HL-60 (cell line): ENCODE measurements around the gene SGSM1.

Source experiments
- GABPA ChIP-seq: IDR thresholded peaks from 2 replicates; pipeline ENCODE4 v1.6.1; 2012; ENCODE audit warnings: low read depth
- POLR2AphosphoS5 ChIP-seq: IDR thresholded peaks from 2 replicates; pipeline ENCODE4 v1.6.1; 2012; ENCODE audit warnings: low read depth
- SPI1 ChIP-seq: IDR thresholded peaks from 2 replicates; pipeline ENCODE4 v1.6.1; 2012; ENCODE audit warnings: low read depth, mild to moderate bottlenecking, borderline replicate concordance
- TF ChIP-seq, protein P1 (sequence below): IDR thresholded peaks from one replicate; pipeline ENCODE4 v1.5.1; 2011; ENCODE audit warnings: low read length, control low read depth, inconsistent platforms; ENCODE audit not compliant: insufficient read depth

DNA sequence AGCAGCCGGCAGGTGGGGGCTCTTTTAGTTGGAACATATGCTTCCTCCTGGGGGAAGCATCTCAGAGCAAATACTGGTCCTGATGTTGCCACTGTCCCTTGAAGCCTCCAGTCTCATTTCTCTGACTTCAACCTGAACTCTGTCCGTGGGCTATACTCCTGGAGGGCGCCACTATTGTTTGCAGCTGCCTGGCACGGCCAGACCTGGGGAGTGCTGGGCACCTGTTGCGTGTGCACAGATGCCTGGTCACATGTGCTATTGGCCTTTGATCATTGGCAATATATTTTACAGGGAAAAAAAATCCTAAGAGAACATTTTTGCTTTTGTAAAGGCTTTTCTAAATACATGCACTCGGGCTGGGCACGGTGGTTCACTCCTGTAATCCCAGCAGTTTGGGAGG, 122.3 kb downstream of the SGSM1 start:
- TF ChIP-seq, protein P1, sequence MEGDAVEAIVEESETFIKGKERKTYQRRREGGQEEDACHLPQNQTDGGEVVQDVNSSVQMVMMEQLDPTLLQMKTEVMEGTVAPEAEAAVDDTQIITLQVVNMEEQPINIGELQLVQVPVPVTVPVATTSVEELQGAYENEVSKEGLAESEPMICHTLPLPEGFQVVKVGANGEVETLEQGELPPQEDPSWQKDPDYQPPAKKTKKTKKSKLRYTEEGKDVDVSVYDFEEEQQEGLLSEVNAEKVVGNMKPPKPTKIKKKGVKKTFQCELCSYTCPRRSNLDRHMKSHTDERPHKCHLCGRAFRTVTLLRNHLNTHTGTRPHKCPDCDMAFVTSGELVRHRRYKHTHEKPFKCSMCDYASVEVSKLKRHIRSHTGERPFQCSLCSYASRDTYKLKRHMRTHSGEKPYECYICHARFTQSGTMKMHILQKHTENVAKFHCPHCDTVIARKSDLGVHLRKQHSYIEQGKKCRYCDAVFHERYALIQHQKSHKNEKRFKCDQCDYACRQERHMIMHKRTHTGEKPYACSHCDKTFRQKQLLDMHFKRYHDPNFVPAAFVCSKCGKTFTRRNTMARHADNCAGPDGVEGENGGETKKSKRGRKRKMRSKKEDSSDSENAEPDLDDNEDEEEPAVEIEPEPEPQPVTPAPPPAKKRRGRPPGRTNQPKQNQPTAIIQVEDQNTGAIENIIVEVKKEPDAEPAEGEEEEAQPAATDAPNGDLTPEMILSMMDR: no peak
- TF ChIP-seq GABPA (no peak), POLR2AphosphoS5 (no peak), SPI1 (no peak)
